Colonic mucosa (tissue), 4 donors: ENCODE measurements around the gene GRIK4. TPM values are rescaled to one million over a fixed set of nuclear protein-coding genes. Genes with fewer than 3 reads are reported as not detected.

Experiments
- DNase-seq: peaks from one replicate; pipeline ENCODE4 v3.0.0-alpha.2; 2020
- H3K27ac ChIP-seq: fragments of 200-600 bp; one replicate; pipeline ENCODE4 v1.8.0; 2021
- H3K27me3 ChIP-seq: fragments of 200-600 bp; one replicate; pipeline ENCODE4 v1.8.0; 2021
- H3K36me3 ChIP-seq: fragments of 200-600 bp; one replicate; pipeline ENCODE4 v1.8.0; 2021
- H3K4me1 ChIP-seq: fragments of 200-600 bp; one replicate; pipeline ENCODE4 v1.8.0; 2021; ENCODE audit warnings: mild to moderate bottlenecking
- H3K4me3 ChIP-seq: fragments of 200-600 bp; one replicate; pipeline ENCODE4 v1.8.0; 2021
- H3K9ac ChIP-seq, 2 donors: one replicate each; pipeline ENCODE4 v1.7.0; 2013; ENCODE audit warnings: control low read depth in 2 of 2, low read depth in 2 of 2, low read length in 2 of 2
- H3K9me3 ChIP-seq: fragments of 200-600 bp; one replicate; pipeline ENCODE4 v1.8.0; 2021
- intact Hi-C: fragments of 100-400 bp; cut with DNase I; formaldehyde crosslinking; loops from one replicate; pipeline ENCODE4 v1.14.1; 2022
- total RNA-seq, 2 donors: library from RNA; stranded (reverse); fragmentation: NEBNext Ultra II Directional in 1 of 2; extraction: Animal tissue kit (Norgen Biotek cat#: 25700) in 1 of 2; gene quantifications; one replicate each; pipeline ENCODE4 v1.2.1, GENCODE V29; 2021
- TF ChIP-seq, protein P1 (sequence below): fragments of 200-600 bp; IDR thresholded peaks from one replicate; pipeline ENCODE4 v1.8.0; 2022; ENCODE audit warnings: antibody characterized with exemption, mild to moderate bottlenecking
- donor health status: healthy.
- donor health status: DM: no; HTN: no; CAD: no.
- donor health status: DM: no; HTN: no; CAD: no.

Gene GRIK4
- total RNA-seq, 2 donors from 2014 or later = 0.10 to 0.21 TPM

DNA sequence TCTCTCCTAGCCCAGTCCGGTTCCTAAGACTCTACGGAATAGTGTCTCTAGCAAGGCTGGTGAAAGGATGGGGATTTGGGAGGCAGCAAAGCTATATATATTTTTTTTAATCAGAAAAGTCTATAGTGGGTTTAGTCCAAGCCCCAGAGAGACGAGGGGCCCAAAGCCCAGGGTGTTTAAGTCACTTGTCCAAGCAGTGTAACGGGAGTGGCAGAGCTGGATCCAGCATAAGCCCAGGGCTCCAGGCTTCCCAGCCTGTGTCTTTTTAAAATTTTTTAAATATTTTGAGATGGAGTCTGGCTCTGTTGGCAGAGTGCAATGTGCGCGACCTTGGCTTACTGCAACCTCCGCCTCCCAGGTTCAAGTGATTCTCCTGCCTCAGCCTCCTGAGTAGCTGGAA lies 6.8 kb downstream of the GRIK4 start:
- Histone ChIP-seq H3K4me3 (no peak overlapping the region), H3K4me1 (no peaks in the 10 kb centered on the region), H3K27ac (no peak overlapping the region), H3K9ac (no peak overlapping the region), H3K36me3 (no peaks in the 10 kb centered on the region), H3K27me3 (peaks cover 29% of the 10 kb centered on the region), H3K9me3 (no peaks in the 10 kb centered on the region)
- no peak for DNase-seq
- intact Hi-C loops = loop anchor here (10.0 kb wide), 2 partner anchors 286 to 676 kb away; no protein-coding TSS in a partner anchor
- TF ChIP-seq, protein P1, sequence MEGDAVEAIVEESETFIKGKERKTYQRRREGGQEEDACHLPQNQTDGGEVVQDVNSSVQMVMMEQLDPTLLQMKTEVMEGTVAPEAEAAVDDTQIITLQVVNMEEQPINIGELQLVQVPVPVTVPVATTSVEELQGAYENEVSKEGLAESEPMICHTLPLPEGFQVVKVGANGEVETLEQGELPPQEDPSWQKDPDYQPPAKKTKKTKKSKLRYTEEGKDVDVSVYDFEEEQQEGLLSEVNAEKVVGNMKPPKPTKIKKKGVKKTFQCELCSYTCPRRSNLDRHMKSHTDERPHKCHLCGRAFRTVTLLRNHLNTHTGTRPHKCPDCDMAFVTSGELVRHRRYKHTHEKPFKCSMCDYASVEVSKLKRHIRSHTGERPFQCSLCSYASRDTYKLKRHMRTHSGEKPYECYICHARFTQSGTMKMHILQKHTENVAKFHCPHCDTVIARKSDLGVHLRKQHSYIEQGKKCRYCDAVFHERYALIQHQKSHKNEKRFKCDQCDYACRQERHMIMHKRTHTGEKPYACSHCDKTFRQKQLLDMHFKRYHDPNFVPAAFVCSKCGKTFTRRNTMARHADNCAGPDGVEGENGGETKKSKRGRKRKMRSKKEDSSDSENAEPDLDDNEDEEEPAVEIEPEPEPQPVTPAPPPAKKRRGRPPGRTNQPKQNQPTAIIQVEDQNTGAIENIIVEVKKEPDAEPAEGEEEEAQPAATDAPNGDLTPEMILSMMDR = no peak

DNA sequence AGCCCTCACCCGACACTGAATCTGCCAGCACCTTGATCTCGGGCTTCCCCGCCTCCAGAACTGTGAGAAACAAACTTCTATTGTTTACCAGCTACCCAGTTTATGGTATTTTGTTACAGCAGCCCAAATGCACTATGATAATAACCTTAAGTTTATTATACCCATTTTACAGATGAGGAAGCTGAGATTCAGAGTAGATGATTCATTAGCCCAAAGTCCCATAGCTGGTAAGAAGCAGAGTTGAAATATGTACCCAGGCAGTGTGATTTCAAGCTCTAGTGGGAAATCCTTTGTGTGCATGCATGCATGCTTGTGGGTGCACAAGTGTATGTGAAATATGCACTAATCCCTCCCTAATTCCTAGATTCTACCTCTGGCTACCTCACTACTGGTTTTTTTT lies 7.9 kb downstream of the GRIK4 start:
- no peak for DNase-seq
- TF ChIP-seq, protein P1 = no peak
- Histone ChIP-seq H3K36me3 (no peaks in the 10 kb centered on the region), H3K4me3 (no peak overlapping the region), H3K9ac (no peak overlapping the region), H3K9me3 (no peaks in the 10 kb centered on the region), H3K27ac (no peak overlapping the region), H3K27me3 (peaks cover 38% of the 10 kb centered on the region), H3K4me1 (no peaks in the 10 kb centered on the region)
- intact Hi-C loops = loop anchor here (10.0 kb wide), 2 partner anchors 285 to 675 kb away; no protein-coding TSS in a partner anchor

DNA sequence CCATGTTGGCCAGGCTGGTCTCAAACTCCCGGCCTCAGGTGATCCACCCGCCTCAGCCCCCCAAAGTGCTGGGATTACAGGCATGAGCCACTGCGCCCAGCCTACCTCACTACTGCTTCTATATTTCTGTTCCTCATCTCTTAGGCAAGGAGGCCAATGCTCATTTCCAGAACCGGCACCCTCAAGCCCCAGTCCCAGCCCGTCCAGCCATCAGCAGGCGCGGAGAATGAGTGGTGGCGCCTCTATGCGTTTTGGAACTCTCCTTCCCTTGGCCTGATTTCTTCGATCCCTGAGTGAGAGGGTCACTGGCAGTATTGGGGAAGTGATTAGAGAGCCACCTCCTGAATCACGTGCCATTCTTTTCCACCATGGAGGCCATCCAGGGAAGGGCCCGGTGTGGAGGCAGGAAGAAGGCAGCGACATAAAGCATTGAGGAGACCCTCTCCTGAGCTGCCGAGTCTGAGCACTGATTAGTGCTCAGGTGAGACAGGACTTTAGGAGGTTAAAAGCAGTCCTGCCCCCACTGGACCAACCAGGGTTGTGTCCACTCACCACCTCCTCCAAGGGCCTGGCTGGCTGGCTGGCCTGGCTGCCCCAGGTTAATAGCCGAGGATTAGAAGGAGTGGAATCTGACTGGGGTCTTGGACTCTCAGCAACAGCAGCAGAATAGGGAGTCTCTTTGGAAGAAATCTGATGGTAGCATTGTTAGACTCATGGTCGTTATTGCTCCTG lies 8.7 kb downstream of the GRIK4 start:
- Histone ChIP-seq H3K9ac (no peak overlapping the region), H3K27ac (no peak overlapping the region), H3K9me3 (no peaks in the 10 kb centered on the region), H3K4me3 (no peak overlapping the region), H3K27me3 (peaks cover 45% of the 10 kb centered on the region), H3K36me3 (no peaks in the 10 kb centered on the region), H3K4me1 (no peaks in the 10 kb centered on the region)
- TF ChIP-seq, protein P1 = no peak
- intact Hi-C loops = no loop called here
- DNase-seq = no peak

DNA sequence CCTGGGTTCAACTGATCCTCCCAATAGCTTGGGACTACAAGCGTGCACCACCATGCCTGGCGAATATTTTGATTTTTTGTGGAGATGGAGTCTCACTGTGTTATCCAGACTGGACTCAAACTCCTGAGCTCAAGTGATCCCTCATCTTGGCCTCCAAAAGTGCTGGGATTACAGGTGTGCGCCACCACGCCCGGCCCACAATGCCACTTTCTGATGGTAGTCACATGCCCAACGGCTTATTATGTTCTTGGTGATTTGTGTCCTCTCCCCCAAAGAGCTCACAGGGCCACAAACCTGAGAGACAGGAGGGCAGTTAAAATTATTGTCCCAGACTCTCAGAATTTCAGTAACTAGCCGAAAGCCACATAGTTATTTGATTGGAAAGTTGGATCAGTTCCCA lies 9.6 kb downstream of the GRIK4 start:
- no peak for DNase-seq
- peaks cover 45% of the 10 kb centered on the region for H3K27me3 ChIP-seq
- no peak overlapping the region for H3K4me3 ChIP-seq
- H3K36me3 ChIP-seq = no peaks in the 10 kb centered on the region
- no peaks in the 10 kb centered on the region for H3K4me1 ChIP-seq
- intact Hi-C loops = no loop called here
- H3K9ac ChIP-seq = no peak overlapping the region
- TF ChIP-seq, protein P1 = no peak
- no peaks in the 10 kb centered on the region for H3K9me3 ChIP-seq
- no peak overlapping the region for H3K27ac ChIP-seq

DNA sequence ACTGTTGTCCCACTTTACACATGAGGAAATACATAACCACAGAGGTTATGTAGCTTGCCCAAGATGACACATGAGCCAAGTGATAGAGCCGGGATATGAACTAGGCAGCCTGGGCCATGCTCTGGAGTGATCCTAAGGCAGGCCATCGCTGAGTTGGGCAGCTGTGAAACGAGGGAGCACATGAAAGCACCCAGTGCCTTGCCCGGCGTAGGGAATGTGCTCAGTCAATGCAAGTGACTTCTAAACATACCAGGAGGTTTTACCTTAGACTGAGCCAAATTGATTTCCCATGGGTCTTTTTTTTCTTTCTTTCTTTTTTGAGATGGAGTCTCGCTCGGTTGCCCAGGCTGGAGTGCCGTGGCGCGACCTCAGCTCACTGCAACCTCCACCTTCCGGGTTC lies 10.5 kb downstream of the GRIK4 start:
- no peak for DNase-seq
- H3K4me3 ChIP-seq = no peak overlapping the region
- TF ChIP-seq, protein P1 = no peak
- no peaks in the 10 kb centered on the region for H3K36me3 ChIP-seq
- intact Hi-C loops = no loop called here
- peaks cover 43% of the 10 kb centered on the region for H3K27me3 ChIP-seq
- H3K9me3 ChIP-seq = no peaks in the 10 kb centered on the region
- no peaks in the 10 kb centered on the region for H3K4me1 ChIP-seq
- H3K27ac ChIP-seq = no peak overlapping the region
- H3K9ac ChIP-seq = no peak overlapping the region
